IMR-90 (cell line): ENCODE data around the gene PBX3. TPM values are rescaled to one million over a fixed set of nuclear protein-coding genes. Genes with fewer than 3 reads are reported as not detected.

Experiments
- ATAC-seq: fragments of 200-7000 bp; cut with Tn5 transposase; 2 replicates; pipeline ENCODE4 v1.9.1; 2020; ENCODE audit warnings: low read depth, mild to moderate bottlenecking, moderate library complexity
- BruUV-seq: library from RNA; stranded (reverse); fragments of 400-500 nt; replicated peaks from 2 replicates; lab custom pipeline; 2021; lab: Mats Ljungman, UMichigan
- CTCF ChIA-PET: fragments of 300-600 bp; formaldehyde crosslinking; extraction: SDS; loops from one replicate; lab custom pipeline; 2021; ENCODE audit warnings: antibody characterized with exemption; lab: Yijun Ruan, JAX
- POLR2A ChIA-PET: fragments of 300-600 bp; sonication (Branson Sonifier 250); formaldehyde crosslinking; loops from one replicate; lab custom pipeline; 2022; ENCODE audit warnings: antibody characterized with exemption; ENCODE audit not compliant: unreplicated experiment; lab: Charles Lee
- DNase-seq: peaks from one replicate; pipeline ENCODE4 v3.0.0; 2013
- H2AFZ ChIP-seq: replicated peaks from 2 replicates; pipeline ENCODE3; 2013; ENCODE audit warnings: low read length, mild to moderate bottlenecking; ENCODE audit not compliant: poor library complexity
- H2AK5ac ChIP-seq: 2 replicates; pipeline ENCODE4 v1.6.1; 2013; ENCODE audit warnings: low read depth, low read length, inconsistent platforms
- H2AK9ac ChIP-seq: replicated peaks from 2 replicates; pipeline ENCODE3; 2013; ENCODE audit warnings: mild to moderate bottlenecking, low read depth, low read length, moderate library complexity; ENCODE audit not compliant: poor library complexity
- H2BK120ac ChIP-seq: 2 replicates; pipeline ENCODE4 v1.6.1; 2013; ENCODE audit warnings: low read depth, low read length, inconsistent platforms
- H2BK15ac ChIP-seq: 3 replicates; pipeline ENCODE4 v1.6.1; 2013; ENCODE audit warnings: low read depth, low read length, inconsistent platforms
- H2BK20ac ChIP-seq: 2 replicates; pipeline ENCODE4 v1.6.1; 2013; ENCODE audit warnings: low read depth, mild to moderate bottlenecking, inconsistent platforms, low read length, moderate library complexity
- H2BK5ac ChIP-seq: 2 replicates; pipeline ENCODE4 v1.6.1; 2013; ENCODE audit warnings: mild to moderate bottlenecking, low read depth, low read length, inconsistent platforms; ENCODE audit not compliant: poor library complexity, severe bottlenecking
- H3K14ac ChIP-seq: replicated peaks from 2 replicates; pipeline ENCODE4 v1.6.1; 2013; ENCODE audit warnings: low read depth, low read length, inconsistent platforms
- H3K18ac ChIP-seq: 2 replicates; pipeline ENCODE4 v1.6.1; 2013; ENCODE audit warnings: low read depth, low read length, control low read depth
- H3K23ac ChIP-seq: 2 replicates; pipeline ENCODE4 v1.6.1; 2013; ENCODE audit warnings: low read depth, low read length, inconsistent platforms
- H3K27ac ChIP-seq: 2 replicates; pipeline ENCODE4 v1.5.1; 2013; ENCODE audit warnings: mild to moderate bottlenecking, control low read depth, low read length; ENCODE audit not compliant: insufficient read depth
- H3K27me3 ChIP-seq: 2 replicates; pipeline ENCODE4 v1.6.1; 2013; ENCODE audit warnings: low read length; ENCODE audit not compliant: control insufficient read depth, insufficient read depth
- H3K36me3 ChIP-seq: 2 replicates; pipeline ENCODE4 v1.6.1; 2013; ENCODE audit warnings: low read length, mixed read lengths; ENCODE audit not compliant: control insufficient read depth, insufficient read depth
- H3K4ac ChIP-seq: 2 replicates; pipeline ENCODE4 v1.6.1; 2013; ENCODE audit warnings: low read depth, low read length, inconsistent platforms
- H3K4me1 ChIP-seq: 2 replicates; pipeline ENCODE4 v1.6.1; 2013; ENCODE audit warnings: low read length, mixed read lengths; ENCODE audit not compliant: control insufficient read depth, insufficient read depth
- H3K4me2 ChIP-seq: 2 replicates; pipeline ENCODE4 v1.6.1; 2013; ENCODE audit warnings: low read depth, mild to moderate bottlenecking, control low read depth, low read length, moderate library complexity
- H3K4me3 ChIP-seq: 2 replicates; pipeline ENCODE4 v1.5.1; 2013; ENCODE audit warnings: low read depth, mild to moderate bottlenecking, control low read depth, low read length, moderate library complexity; ENCODE audit not compliant: insufficient read depth
- H3K56ac ChIP-seq: 2 replicates; pipeline ENCODE4 v1.6.1; 2013; ENCODE audit warnings: low read length, inconsistent platforms; ENCODE audit not compliant: insufficient read depth; ENCODE audit errors: extremely low read depth
- H3K79me1 ChIP-seq, 2 experiments: 2 replicates each; pipeline ENCODE4 v1.6.1; 2013; ENCODE audit warnings: low read length in 2 of 2, inconsistent platforms in 1 of 2, low read depth in 1 of 2
- H3K9ac ChIP-seq: 2 replicates; pipeline ENCODE4 v1.6.1; 2013; ENCODE audit warnings: low read depth, low read length, control low read depth
- H3K9me1 ChIP-seq: 2 replicates; pipeline ENCODE4 v1.6.1; 2013; ENCODE audit warnings: low read length, inconsistent platforms; ENCODE audit not compliant: insufficient read depth
- H3K9me3 ChIP-seq: 2 replicates; pipeline ENCODE4 v1.6.1; 2013; ENCODE audit warnings: low read length; ENCODE audit not compliant: control insufficient read depth, insufficient read depth
- H4K20me1 ChIP-seq: 2 replicates; pipeline ENCODE4 v1.6.1; 2013; ENCODE audit warnings: low read length, inconsistent platforms; ENCODE audit not compliant: insufficient read depth
- H4K5ac ChIP-seq: 2 replicates; pipeline ENCODE4 v1.6.1; 2013; ENCODE audit warnings: mild to moderate bottlenecking, low read depth, low read length, control low read depth
- H4K8ac ChIP-seq, 2 experiments: 2 replicates each; pipeline ENCODE4 v1.6.1; 2013; ENCODE audit warnings: low read depth in 2 of 2, low read length in 2 of 2, control low read depth in 1 of 2, inconsistent platforms in 1 of 2
- H4K91ac ChIP-seq: 2 replicates; pipeline ENCODE4 v1.6.1; 2013; ENCODE audit warnings: low read depth, low read length, inconsistent platforms; ENCODE audit not compliant: insufficient read depth
- BHLHE40 ChIP-seq: fragments of 150-350 bp; IDR thresholded peaks from 2 replicates; pipeline ENCODE4 v1.6.1; 2016; ENCODE audit warnings: mild to moderate bottlenecking, low read depth, low read length
- CEBPB ChIP-seq: IDR thresholded peaks from 2 replicates; pipeline ENCODE4 v1.6.1; 2012; ENCODE audit warnings: low read depth, low read length, improper control_type of control experiment
- CHD1 ChIP-seq: IDR thresholded peaks from 2 replicates; pipeline ENCODE4 v1.6.1; 2012; ENCODE audit warnings: low read depth, low read length, improper control_type of control experiment
- CTCF ChIP-seq: conservative IDR thresholded peaks from 2 replicates; pipeline ENCODE4 v1.5.1; 2012; ENCODE audit warnings: mild to moderate bottlenecking, low read depth, low read length, improper control_type of control experiment
- ELK1 ChIP-seq: fragments of 150-350 bp; IDR thresholded peaks from 2 replicates; pipeline ENCODE4 v1.6.1; 2016; ENCODE audit warnings: low read depth, mild to moderate bottlenecking, low read length, moderate library complexity, borderline replicate concordance
- FOS ChIP-seq: fragments of 150-350 bp; IDR thresholded peaks from 2 replicates; pipeline ENCODE4 v1.6.1; 2016; ENCODE audit warnings: low read depth, low read length
- MAFK ChIP-seq: IDR thresholded peaks from 2 replicates; pipeline ENCODE4 v1.6.1; 2012; ENCODE audit warnings: low read depth, low read length, improper control_type of control experiment
- MAZ ChIP-seq: IDR thresholded peaks from 2 replicates; pipeline ENCODE4 v1.6.1; 2012; ENCODE audit warnings: low read depth, mild to moderate bottlenecking, low read length, improper control_type of control experiment, moderate library complexity, borderline replicate concordance
- MXI1 ChIP-seq: IDR thresholded peaks from 2 replicates; pipeline ENCODE4 v1.6.1; 2012; ENCODE audit warnings: low read depth, mild to moderate bottlenecking, low read length, moderate library complexity, borderline replicate concordance
- NFE2L2 ChIP-seq: fragments of 150-350 bp; IDR thresholded peaks from 2 replicates; pipeline ENCODE4 v1.6.1; 2016; ENCODE audit warnings: low read depth, mild to moderate bottlenecking, low read length
- POLR2A ChIP-seq: IDR thresholded peaks from 2 replicates; pipeline ENCODE4 v1.6.1; 2012; ENCODE audit warnings: mild to moderate bottlenecking, low read depth, low read length
- RAD21 ChIP-seq: IDR thresholded peaks from 2 replicates; pipeline ENCODE4 v1.6.1; 2012; ENCODE audit warnings: low read length, improper control_type of control experiment
- RCOR1 ChIP-seq: IDR thresholded peaks from 2 replicates; pipeline ENCODE4 v1.6.1; 2012; ENCODE audit warnings: mild to moderate bottlenecking, low read length, improper control_type of control experiment; ENCODE audit not compliant: insufficient replicate concordance
- RFX5 ChIP-seq: IDR thresholded peaks from 2 replicates; pipeline ENCODE4 v1.8.0; 2012; ENCODE audit warnings: low read depth, mild to moderate bottlenecking, low read length, moderate library complexity
- SMC3 ChIP-seq: fragments of 150-350 bp; IDR thresholded peaks from 2 replicates; pipeline ENCODE4 v1.6.1; 2016; ENCODE audit warnings: low read depth, mild to moderate bottlenecking, antibody characterized with exemption, low read length, moderate library complexity
- USF2 ChIP-seq: fragments of 150-350 bp; IDR thresholded peaks from 2 replicates; pipeline ENCODE4 v1.6.1; 2017; ENCODE audit warnings: mild to moderate bottlenecking, antibody characterized with exemption, low read length, low read depth
- WGBS, 2 experiments: methylation state at CpG; one replicate each; pipeline versions ENCODE4 v1.1.5 to v1.1.7; 2013; ENCODE audit warnings: missing lambda C conversion rate in 2 of 2; ENCODE audit not compliant: insufficient read length in 1 of 2; ENCODE audit errors: extremely low coverage in 2 of 2; 5-methylcytosine and 5-hydroxymethylcytosine counted together
- dilution Hi-C: fragments of 300-500 bp; cut with HindIII; formaldehyde crosslinking; loops from one replicate; pipeline ENCODE4 v1.14.3; 2018; ENCODE audit warnings: low sequenced_read_pairs; ENCODE audit not compliant: unreplicated experiment
- in situ Hi-C: fragments of 300-500 bp; cut with MboI; formaldehyde crosslinking; loops from 3 replicates; pipeline ENCODE4 v1.14.3; 2019; ENCODE audit warnings: low sequenced_read_pairs, inconsistent platforms, mixed read lengths
- intact Hi-C: fragments of 100-400 bp; cut with micrococcal nuclease; formaldehyde crosslinking; loops from 2 replicates; pipeline ENCODE4 v1.10.0; 2022
- polyA plus RNA-seq, 3 experiments: library from polyadenylated mRNA; depleted of rRNA; stranded (reverse); fragments of >200 nt; gene quantifications; 2 replicates each; pipeline ENCODE4 v1.2.3, GENCODE V29; 2012; ENCODE audit warnings: low replicate concordance in 1 of 3
- total RNA-seq: library from RNA; depleted of rRNA; stranded (reverse); fragments of >200 nt; gene quantifications from 2 replicates; pipeline ENCODE4 v1.2.3, GENCODE V29; 2012

The PBX3 gene
- total and polyA plus RNA-seq, 2 of the 4 experiments (the other 2 are of a cell fraction): 12.0 to 15.6 TPM

- H3K4me3 ChIP-seq: no peak overlapping the region
- no peaks in the 10 kb centered on the region for H3K79me1 ChIP-seq
- no peaks in the 10 kb centered on the region for H3K9me1 ChIP-seq
- DNase-seq (no peak), ATAC-seq (no peak)
- ChIA-PET CTCF (no interaction called here), POLR2A (no interaction called here)
- H3K4ac ChIP-seq: no peak overlapping the region
- no peak overlapping the region for H2BK15ac ChIP-seq
- no peak overlapping the region for H2BK5ac ChIP-seq
- no peaks in the 10 kb centered on the region for H3K9me3 ChIP-seq
- H4K91ac ChIP-seq: no peak overlapping the region
- no peak overlapping the region for H3K18ac ChIP-seq
- H4K20me1 ChIP-seq: no peaks in the 10 kb centered on the region
- no peak overlapping the region for H3K9ac ChIP-seq
- WGBS, 2 experiments: no CpG with 5 or more reads among the region's 2 CpGs
- H3K4me1 ChIP-seq: no peaks in the 10 kb centered on the region
- no peak overlapping the region for H3K23ac ChIP-seq
- H2AK9ac ChIP-seq: no peak overlapping the region
- dilution Hi-C loops (no loop called here), intact Hi-C loops (no loop called here), in situ Hi-C loops (no loop called here)
- H3K56ac ChIP-seq: no peak overlapping the region
- no peak overlapping the region for H3K27ac ChIP-seq
- no peaks in the 10 kb centered on the region for H3K36me3 ChIP-seq
- H3K27me3 ChIP-seq: peaks cover 23% of the 10 kb centered on the region
- no peak overlapping the region for H2BK20ac ChIP-seq
- H4K5ac ChIP-seq: no peak overlapping the region
- TF ChIP-seq RFX5 (no peak), USF2 (no peak), MXI1 (no peak), RCOR1 (no peak), NFE2L2 (no peak), MAFK (no peak), CEBPB (no peak), CTCF (no peak), CHD1 (no peak), POLR2A (no peak), BHLHE40 (no peak), MAZ (no peak), SMC3 (no peak), RAD21 (no peak), ELK1 (no peak), FOS (no peak)
- no peak overlapping the region for H2AFZ ChIP-seq
- no peak overlapping the region for H2AK5ac ChIP-seq
- no peak overlapping the region for H4K8ac ChIP-seq
- H3K4me2 ChIP-seq: no peak overlapping the region
- no peak overlapping the region for H3K14ac ChIP-seq
- H2BK120ac ChIP-seq: no peak overlapping the region
- no TSS peak for BruUV-seq
Observed at GRCh38 chr9:125999504-125999881, 252.3 kb downstream of the PBX3 start.
